Activated CD8-positive, alpha-beta memory T cell treated with anti-CD3 and anti-CD28 coated beads, Interleukin-2, amount 50 U/mL, for 24 hours (primary cell): ENCODE measurements around the gene LKAAEAR1.

Experiments used
- DNase-seq: peaks from one replicate; pipeline ENCODE4 v3.0.0-alpha.2; 2020; ENCODE audit errors: extremely low read depth

The LKAAEAR1 gene

DNA sequence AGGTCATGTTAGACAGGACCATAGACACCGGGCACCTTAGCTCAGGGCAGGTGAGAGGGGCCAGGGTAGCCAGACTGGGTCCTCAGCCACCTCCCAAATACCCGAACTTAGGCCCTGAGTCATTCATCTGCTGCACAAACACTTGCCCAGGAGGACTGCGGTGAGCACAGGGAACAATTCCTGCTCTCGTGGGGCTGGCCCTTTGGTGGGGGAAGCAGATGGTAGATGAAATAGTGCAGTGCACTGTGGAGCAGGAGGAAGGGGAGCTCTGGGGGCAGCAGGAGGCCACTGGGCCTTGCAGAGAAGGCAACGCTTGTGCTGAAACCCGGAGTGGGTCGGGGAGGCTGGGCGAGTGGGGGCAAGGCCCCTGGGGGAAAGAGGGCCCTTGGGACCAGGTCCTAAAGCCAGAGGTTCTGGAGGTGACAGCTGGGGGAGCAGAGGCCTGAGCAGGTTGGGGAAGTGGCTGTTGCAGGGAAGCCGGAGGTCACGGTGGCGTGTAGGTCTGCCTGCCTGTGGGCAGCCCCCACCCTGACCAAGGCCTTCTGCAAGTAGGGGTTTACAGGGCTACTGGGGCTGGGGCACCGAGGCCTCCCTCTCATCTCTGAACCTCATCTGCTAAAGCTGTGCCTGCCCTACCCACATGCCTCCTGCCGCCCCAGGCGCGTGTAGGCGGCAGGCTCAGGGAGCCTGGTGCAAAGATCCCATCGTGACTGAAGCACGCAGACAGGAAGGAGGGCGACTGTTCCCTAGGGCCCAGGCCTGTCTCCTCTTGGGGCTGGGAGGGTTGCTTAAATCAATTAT lies 27.8 kb upstream of the LKAAEAR1 start:
- DNase-seq = no peak

GRCh38 chr20:64110411-64111068 lies 26.3 kb upstream of the LKAAEAR1 start:
- no peak for DNase-seq

DNA sequence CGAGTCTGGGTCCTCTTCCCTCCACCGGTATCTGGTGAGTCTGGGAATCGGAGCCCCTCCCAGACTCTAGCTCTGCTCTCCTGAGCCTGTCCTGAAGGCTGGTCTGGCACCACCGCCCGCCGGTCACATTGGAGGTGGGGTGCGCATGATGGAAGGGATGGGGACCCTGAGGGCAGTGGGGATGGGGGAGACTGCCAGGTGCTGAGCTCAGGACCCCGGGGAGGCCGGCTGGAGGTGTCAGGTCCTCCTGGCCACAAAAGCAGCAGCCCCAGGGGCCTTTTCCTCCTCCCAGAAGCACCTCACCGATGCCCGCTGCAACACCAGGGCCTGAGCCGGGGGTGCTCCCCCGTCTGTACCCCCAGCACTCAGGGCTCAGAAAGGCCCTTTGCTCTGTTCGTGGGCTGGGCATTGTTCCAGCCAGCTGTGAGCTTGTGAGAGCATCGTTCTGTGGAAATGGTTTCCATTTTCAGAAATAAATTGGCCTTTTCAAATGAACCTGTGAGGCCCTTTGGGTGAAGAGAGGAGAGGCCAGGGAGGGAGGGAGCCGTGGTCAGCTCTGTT lies 25.7 kb upstream of the LKAAEAR1 start:
- no peak for DNase-seq

DNA sequence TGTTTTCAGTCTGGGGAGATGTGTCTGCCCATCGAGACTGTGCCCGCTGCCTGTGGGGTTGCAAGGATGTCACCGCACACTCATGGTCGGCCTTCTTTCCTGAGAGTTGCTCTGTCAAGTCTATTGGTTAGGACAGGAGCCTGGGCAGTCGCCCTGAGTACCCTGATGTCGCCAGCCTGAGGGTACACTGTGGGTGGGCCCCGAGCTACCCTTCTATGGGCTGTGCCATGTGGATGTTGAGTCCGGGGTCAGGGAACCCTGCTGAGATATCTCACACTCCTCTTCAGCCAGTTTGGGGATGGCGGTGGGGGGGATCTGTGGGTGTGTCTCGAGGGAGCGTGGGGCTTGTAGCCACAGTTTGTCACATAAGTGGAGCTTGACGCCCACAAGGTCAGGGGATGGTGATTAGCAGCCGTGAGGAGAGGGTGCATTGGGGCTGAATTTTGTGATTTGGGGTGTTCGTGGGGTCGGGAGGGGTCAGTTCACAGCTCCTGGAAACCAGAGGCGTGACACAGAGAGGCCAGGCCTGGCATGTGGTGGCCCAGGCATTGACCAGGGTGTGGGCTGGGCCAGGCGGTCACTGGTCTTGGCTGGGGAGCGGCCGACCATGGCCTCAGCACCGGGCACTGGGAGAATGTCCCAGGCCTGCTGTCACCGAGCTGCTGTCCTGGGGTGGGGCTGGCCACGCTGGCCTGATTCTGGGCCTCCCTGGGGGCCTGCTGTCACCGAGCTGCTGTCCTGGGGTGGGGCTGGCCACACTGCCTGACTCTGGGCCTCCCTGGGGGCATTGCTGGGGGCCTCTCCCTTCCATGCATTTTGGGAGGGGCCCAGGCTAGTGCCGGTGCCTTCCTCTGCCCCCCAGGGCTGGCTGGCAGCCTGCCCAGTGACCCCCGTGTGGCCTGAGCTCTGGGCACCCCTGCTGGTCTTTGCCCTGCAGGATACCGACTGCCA lies 24.8 kb upstream of the LKAAEAR1 start:
- no peak for DNase-seq

- no peak for DNase-seq
Observed at GRCh38 chr20:64107736-64108457, 23.7 kb upstream of the LKAAEAR1 start.

DNA sequence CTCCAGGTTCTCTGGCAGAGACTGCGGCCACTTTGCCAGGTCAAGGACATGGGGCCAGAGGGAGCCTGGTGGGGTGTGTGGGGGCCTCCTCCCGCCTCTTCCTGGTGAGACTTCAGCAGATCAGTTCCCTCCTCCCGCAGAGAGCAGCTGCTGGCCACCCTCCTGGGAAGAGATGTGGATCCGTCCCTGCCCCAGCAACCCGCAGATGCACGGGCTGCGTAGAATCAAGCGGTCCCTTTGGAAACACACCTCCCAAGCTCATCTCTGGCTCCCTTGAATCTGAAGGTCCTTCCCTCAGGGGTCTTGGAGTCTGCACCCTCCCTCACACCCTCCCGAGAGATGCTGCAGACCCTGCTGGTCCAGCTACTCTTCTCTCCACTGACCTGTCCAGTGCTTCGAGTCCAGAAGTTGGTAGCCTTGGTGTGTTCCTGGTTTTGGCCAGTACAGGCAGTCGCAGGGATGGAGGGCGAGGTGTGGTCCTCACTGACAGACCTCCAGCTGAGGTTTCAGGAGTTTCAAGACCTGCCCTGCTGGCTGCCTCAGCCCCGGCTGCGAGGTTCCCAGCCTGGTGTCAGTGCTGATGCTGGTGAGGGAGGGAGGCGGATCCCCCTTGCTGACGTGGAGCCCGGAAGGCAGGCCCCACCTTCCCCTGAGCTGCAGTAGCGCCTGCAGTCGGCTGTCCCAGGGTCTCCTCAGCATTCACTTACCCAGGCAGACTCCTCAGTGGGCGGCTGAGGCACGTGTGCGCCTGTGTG lies 23.0 kb upstream of the LKAAEAR1 start, which contains the start of gene NPBWR2:
TSS of gene NPBWR2 (minus strand) at position 585 of the 755 bp plus-strand sequence. CDS start 734 bp downstream, outside the sequence.
- no peak for DNase-seq

GRCh38 chr20:64106435-64106961 lies 22.3 kb upstream of the LKAAEAR1 start:
- no peak for DNase-seq

GRCh38 chr20:64105846-64106434 lies 21.7 kb upstream of the LKAAEAR1 start:
- no peak for DNase-seq

- no peak for DNase-seq
Observed at GRCh38 chr20:64104667-64105451, 20.7 kb upstream of the LKAAEAR1 start.

DNA sequence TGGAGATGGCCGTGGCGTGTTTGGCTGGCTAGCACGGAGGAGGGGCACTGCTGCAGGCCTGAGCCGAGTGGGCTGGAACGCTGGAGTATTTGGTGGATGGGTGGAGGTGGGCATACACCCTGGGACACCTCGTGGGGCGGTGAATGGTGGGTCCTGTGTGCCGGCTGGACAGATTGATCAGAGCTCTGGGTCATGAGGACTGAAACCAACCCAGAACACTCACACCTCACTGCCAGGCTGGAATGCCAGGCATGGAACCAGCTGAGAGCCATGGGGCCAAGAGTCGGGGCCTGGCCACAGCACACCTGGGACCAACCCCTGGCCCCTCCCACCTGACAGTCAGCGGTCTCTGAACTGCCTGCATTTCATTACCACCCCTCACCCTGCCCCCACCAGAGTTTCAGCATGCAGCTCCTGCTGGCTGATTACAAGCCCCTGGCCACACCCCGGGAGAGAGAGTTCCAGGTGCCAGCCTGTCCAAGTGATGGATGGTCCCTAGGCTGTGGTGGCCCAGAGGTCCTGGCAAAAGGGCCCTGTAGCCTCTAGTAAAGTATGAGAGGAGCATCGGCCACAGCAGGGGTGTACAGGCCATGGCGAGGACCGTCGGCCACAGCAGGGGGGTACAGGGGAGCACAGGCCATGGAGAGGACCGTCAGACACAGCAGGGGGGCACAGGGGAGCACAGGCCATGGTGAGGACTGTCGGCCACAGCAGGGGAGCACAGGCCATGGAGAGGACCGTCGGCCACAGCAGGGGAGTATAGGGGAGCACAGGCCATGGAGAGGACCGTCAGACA lies 19.9 kb upstream of the LKAAEAR1 start:
- DNase-seq = no peak

GRCh38 chr20:64102647-64103354 lies 18.6 kb upstream of the LKAAEAR1 start:
- DNase-seq = no peak

GRCh38 chr20:64101731-64102621 lies 17.8 kb upstream of the LKAAEAR1 start:
- DNase-seq = no peak

DNA sequence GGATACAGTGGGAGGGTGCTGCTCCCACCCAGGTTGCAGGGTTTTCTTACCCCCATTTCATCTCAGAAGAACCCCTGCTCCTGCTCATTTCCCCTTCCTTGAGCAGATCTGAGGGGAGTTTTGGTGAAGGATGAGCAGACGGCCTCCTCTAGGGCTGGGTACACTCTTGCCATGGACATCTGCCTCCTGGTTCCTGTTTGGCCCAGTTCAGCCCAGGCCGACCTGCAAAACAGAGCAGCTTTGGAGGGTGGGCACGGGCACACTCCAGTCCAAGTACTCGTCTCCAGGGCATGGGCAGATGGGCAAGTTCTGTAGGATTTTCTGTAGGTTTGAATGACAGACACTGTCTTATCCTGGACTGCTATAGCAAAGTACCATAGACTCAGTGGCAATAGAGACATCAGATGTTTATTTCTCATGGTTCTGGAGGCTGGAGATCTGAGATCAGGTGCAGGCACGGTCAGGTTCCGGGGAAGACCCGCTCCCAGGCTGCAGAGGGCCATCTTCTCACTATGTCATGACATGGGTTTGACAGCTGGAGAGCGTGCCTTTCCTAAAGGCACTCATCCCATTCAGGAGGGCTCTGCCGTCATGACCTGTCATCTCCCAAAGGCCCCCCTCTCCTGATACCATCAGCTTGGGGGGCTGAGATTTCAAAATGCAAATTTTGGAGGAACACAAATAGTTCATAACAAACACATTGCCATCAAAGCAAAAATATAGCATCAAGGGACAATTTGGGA lies 16.9 kb upstream of the LKAAEAR1 start:
- no peak for DNase-seq

GRCh38 chr20:64100566-64100888 lies 16.3 kb upstream of the LKAAEAR1 start:
- no peak for DNase-seq

DNA sequence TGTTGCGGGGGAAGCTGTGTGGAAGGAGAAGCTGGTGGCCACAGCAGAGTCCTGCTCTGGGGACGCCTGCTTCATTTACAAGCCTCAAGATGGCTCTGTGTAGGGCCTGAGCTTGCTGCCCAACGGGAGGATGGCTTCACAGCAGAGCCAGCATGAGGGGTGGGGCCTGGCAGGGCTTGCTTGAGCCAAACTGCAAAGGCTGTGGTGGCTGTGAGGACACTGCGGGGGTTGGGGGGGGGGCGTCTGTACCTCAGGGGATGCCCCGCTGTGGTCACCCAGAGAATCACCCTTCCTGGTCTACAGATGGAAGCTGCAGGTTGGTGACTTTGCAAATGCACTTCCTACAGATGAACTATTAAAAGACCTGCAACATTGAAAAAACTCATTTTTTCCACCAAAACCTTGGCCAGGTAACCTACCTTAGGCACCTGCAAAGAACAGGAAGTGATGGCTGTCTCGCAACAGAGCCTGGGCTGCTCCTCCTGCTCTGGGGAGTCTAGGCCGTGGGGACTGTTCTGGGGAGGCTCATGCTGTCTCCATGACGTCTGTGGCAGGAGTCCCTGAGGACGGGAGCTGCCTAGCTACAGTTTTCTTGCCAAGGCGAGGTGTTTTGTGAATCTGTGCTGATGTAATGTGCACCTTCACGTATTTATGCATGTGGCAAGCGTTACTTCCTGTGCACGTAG lies 15.8 kb upstream of the LKAAEAR1 start:
- DNase-seq = no peak
